Measurements from ENCODE around the gene GAK. TPM values are rescaled to one million over a fixed set of nuclear protein-coding genes. Genes with fewer than 3 reads are reported as not detected.

GAK gene
- polyA plus RNA-seq, 1 donor from 2014 or later = 58.8 TPM

GRCh38 chr4:950136-951020 is 18.3 kb upstream of the GAK start:
- no peaks in the 10 kb centered on the region for H3F3A ChIP-seq (ENCODE audit: insufficient read depth, low read length, poor library complexity, severe bottlenecking)
- TF ChIP-seq EP300 (conservative IDR thresholded peaks at IDR 0.05; ENCODE audit: poor library complexity, severe bottlenecking) (no peak), RAD21 (conservative IDR thresholded peaks at IDR 0.05) (no peak), MXI1 (conservative IDR thresholded peaks at IDR 0.05; ENCODE audit: poor library complexity, severe bottlenecking) (no peak), SMC3 (conservative IDR thresholded peaks at IDR 0.05; ENCODE audit: poor library complexity) (no peak), TAF1 (IDR thresholded peaks at IDR 0.05; ENCODE audit: low read depth) (no peak), POLR2AphosphoS5 (IDR thresholded peaks at IDR 0.05) (no peak), EZH2 (IDR thresholded peaks at IDR 0.05; ENCODE audit: borderline replicate concordance, insufficient read depth, low read length, poor library complexity, severe bottlenecking) (no peak), REST (IDR thresholded peaks at IDR 0.05; ENCODE audit: borderline replicate concordance) (no peak)
- TF ChIP-seq, protein P1, sequence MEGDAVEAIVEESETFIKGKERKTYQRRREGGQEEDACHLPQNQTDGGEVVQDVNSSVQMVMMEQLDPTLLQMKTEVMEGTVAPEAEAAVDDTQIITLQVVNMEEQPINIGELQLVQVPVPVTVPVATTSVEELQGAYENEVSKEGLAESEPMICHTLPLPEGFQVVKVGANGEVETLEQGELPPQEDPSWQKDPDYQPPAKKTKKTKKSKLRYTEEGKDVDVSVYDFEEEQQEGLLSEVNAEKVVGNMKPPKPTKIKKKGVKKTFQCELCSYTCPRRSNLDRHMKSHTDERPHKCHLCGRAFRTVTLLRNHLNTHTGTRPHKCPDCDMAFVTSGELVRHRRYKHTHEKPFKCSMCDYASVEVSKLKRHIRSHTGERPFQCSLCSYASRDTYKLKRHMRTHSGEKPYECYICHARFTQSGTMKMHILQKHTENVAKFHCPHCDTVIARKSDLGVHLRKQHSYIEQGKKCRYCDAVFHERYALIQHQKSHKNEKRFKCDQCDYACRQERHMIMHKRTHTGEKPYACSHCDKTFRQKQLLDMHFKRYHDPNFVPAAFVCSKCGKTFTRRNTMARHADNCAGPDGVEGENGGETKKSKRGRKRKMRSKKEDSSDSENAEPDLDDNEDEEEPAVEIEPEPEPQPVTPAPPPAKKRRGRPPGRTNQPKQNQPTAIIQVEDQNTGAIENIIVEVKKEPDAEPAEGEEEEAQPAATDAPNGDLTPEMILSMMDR (IDR thresholded peaks at IDR 0.05; ENCODE audit: poor library complexity, severe bottlenecking) = no peak
- no peaks in the 10 kb centered on the region for H4K20me1 ChIP-seq (ENCODE audit: insufficient read depth)
- H3K4me3 ChIP-seq (ENCODE audit: low read length) = no peak overlapping the region
- H3K27ac ChIP-seq (ENCODE audit: low read length) = no peak overlapping the region
- H3K36me3 ChIP-seq (ENCODE audit: insufficient read depth, low read length) = no peaks in the 10 kb centered on the region
- no peak overlapping the region for H3K4me2 ChIP-seq (ENCODE audit: low read length)
- H3K9me3 ChIP-seq (ENCODE audit: low read length) = no peaks in the 10 kb centered on the region
- no peaks in the 10 kb centered on the region for H3K9me2 ChIP-seq (ENCODE audit: insufficient read depth, low read length)
- no peaks in the 10 kb centered on the region for H3K79me2 ChIP-seq (replicated peaks; ENCODE audit: insufficient read depth, low read length)
- H2AFZ ChIP-seq (ENCODE audit: low read depth, low read length) = no peak overlapping the region
- H3K27me3 ChIP-seq (ENCODE audit: insufficient read depth, low read depth, low read length) = no peaks in the 10 kb centered on the region
- H3K9ac ChIP-seq (ENCODE audit: low read length) = no peak overlapping the region

GRCh38 chr4:949656-950055 is 17.5 kb upstream of the GAK start:
- Histone ChIP-seq H3K4me3 (ENCODE audit: low read length) (no peak overlapping the region), H4K20me1 (ENCODE audit: insufficient read depth) (no peaks in the 10 kb centered on the region), H3K27me3 (ENCODE audit: insufficient read depth, low read depth, low read length) (no peaks in the 10 kb centered on the region), H3K36me3 (ENCODE audit: insufficient read depth, low read length) (no peaks in the 10 kb centered on the region), H3K9ac (ENCODE audit: low read length) (no peak overlapping the region), H2AFZ (ENCODE audit: low read depth, low read length) (no peak overlapping the region), H3F3A (ENCODE audit: insufficient read depth, low read length, poor library complexity, severe bottlenecking) (no peaks in the 10 kb centered on the region), H3K9me2 (ENCODE audit: insufficient read depth, low read length) (no peaks in the 10 kb centered on the region), H3K27ac (ENCODE audit: low read length) (no peak overlapping the region), H3K4me2 (ENCODE audit: low read length) (no peak overlapping the region), H3K79me2 (replicated peaks; ENCODE audit: insufficient read depth, low read length) (no peaks in the 10 kb centered on the region), H3K9me3 (ENCODE audit: low read length) (no peaks in the 10 kb centered on the region)
- TF ChIP-seq EZH2 (IDR thresholded peaks at IDR 0.05; ENCODE audit: borderline replicate concordance, insufficient read depth, low read length, poor library complexity, severe bottlenecking) (no peak), SMC3 (conservative IDR thresholded peaks at IDR 0.05; ENCODE audit: poor library complexity) (no peak), REST (IDR thresholded peaks at IDR 0.05; ENCODE audit: borderline replicate concordance) (no peak), EP300 (conservative IDR thresholded peaks at IDR 0.05; ENCODE audit: poor library complexity, severe bottlenecking) (no peak), RAD21 (conservative IDR thresholded peaks at IDR 0.05) (no peak), MXI1 (conservative IDR thresholded peaks at IDR 0.05; ENCODE audit: poor library complexity, severe bottlenecking) (no peak), POLR2AphosphoS5 (IDR thresholded peaks at IDR 0.05) (no peak), TAF1 (IDR thresholded peaks at IDR 0.05; ENCODE audit: low read depth) (no peak)
- TF ChIP-seq, protein P1 (IDR thresholded peaks at IDR 0.05; ENCODE audit: poor library complexity, severe bottlenecking) = no peak
